ENCODE measurements around the gene CEL. TPM values are rescaled to one million over a fixed set of nuclear protein-coding genes. Genes with fewer than 3 reads are reported as not detected.
"Not testable (repeated sequence)": the region's sequence is repeated elsewhere in the genome, so short reads cannot be mapped to it uniquely, and the experiment has no call there.

Gene CEL
- polyA plus RNA-seq (ENCODE audit: insufficient read length in 3 of 3), result 1 to 10 TPM; 2.8 to 3.8 (median 3.2) TPM

DNA sequence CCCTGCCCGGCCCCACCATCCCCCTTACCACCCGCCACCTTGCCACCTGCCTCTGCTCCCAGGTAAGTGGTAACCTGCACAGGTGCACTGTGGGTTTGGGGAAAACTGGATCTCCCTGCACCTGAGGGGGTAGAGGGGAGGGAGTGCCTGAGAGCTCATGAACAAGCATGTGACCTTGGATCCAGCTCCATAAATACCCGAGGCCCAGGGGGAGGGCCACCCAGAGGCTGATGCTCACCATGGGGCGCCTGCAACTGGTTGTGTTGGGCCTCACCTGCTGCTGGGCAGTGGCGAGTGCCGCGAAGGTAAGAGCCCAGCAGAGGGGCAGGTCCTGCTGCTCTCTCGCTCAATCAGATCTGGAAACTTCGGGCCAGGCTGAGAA, at the start of gene CEL:
Gene CEL, plus strand, starts transcription at position 218 of the 382 bp plus-strand sequence. Its CDS starts 22 bp downstream, at position 240.
- not testable (repeated sequence) for DNase-seq (ENCODE audit: low read depth in 3 of 3, low spot score in 2 of 3)

DNA sequence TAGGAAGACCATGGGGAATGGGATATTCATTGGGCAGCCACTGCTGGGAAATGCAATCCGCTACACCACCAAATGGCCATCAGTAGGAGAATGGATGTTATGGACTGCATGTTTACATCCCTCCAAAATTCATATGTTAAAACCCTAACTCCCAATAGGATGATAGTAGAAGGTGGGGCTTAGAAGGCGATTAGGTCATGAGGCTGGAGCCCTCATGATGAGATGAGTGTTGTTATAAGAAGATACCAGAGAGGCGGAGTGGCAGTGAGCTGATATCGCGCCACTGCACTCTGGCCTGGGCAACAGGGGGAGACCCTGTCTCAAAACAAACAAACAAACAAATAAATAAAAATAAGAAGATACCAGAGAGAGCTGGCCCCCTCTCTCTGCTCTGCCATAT, 47.1 kb upstream of the CEL start:
- no peak for DNase-seq (ENCODE audit: low read depth in 3 of 3, low spot score in 2 of 3)

DNA sequence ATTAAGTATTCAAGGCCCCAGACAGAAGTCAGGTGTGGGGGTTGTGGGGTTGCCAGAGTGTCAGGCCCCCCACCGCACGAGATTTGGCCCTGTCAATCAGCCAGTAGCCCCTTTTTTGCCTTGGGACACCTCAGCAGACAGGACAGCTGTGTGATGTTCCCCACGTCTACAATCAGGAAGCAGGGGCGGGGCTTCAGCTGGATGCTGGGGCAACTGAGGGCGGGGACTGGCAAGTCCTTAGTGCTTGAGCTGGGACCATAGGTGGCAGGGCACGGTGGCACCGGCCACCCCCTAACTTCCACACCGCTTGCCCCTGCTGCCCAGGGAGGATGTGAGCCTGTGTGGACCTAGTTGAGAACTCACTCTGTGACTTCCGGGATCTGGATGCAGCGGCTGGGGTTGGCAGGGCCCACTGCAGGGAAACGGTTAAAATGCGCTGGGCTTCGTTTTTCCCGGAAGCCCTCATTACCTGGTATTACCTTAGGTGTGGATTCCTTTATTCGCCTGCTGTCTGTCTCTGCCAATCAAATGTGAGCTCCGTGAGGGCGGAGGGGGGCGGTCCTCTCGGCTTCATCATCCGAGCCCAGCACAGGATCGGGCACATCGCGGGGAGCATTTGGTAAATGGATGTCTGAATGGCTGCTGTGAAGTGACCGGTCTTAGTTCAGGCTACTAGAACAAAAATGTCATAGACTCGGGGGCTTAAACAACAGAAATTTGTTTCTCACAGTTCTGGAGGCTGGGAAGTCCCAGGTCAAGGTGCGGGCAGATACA, 38.5 kb upstream of the CEL start:
- no peak for DNase-seq (ENCODE audit: low read depth in 3 of 3, low spot score in 2 of 3)

DNA sequence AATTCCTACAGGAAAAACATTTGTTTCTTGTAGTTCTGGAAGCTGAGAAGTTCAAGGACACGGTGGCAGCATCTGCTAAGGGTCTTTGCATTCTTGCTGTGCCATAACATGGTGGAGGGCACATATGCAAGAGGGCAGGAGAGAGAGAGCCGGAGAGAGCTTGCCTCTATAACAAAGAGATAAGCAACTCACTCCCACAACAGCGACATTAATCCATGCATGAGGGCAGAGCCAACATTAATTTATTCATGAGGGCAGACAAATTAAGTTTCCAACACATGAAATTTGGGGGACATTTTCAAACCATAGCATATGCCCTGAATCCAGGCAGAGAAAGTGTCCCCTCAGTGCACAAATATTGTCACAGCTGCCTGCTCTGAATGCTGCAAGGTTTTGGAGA, 35.4 kb upstream of the CEL start:
- no peak for DNase-seq (ENCODE audit: low read depth in 3 of 3, low spot score in 2 of 3)

DNA sequence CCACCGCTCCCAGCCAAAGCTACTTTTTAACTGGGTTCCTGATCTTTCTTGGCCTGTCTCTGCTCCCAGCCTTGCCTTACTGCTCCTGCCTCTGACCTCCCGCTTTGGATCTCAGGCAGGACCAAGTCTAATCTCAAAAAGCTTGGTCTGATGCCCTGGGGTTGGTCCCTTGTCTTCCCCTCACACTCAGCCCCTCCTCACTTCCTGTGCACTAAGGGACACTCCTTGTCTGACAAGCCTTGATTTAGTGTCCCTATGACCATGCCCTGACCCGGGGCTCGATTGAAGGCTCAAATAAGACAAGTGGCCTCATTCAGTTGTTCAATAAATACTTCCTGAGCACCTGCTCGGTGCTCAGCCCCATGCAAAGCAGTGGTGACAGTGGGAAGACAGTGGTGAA, 34.6 kb upstream of the CEL start:
- no peak for DNase-seq (ENCODE audit: low read depth in 3 of 3, low spot score in 2 of 3)

DNA sequence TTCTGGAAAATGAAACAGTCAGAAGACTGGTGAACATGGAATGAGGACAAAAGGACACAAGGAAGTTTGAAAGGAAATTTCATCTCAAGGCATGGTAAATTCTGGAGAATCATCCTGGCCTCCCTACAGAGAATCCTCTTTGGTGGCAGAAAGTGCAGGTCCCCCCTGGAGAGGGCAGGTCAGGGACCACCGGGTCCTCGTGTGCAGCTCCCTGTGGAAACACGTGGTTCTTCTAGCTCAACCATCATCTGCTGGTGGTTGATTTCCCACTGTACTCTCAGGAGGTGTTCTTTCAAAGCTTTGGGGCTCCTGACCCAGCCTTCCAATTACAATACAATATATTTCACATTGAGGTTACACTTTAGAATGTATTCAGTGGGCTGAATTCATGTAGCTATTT, 33.6 kb upstream of the CEL start:
- no peak for DNase-seq (ENCODE audit: low read depth in 3 of 3, low spot score in 2 of 3)

DNA sequence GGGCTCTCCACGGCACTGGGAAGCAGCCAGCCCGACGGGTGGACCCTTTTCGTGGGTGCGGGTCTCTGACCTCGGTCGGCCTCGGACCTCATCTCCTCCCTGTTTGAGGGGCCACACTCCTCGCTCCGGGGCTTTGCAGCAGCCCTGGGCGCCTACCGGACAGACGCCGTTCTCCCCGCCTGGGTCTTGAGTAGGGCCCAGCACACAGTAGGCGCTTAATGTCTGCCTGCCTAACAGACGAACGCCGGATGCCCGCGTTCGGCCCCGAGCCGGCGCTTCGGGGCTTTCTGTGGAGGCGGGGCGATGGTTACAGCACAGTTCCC, 31.8 kb upstream of the CEL start:
- no peak for DNase-seq (ENCODE audit: low read depth in 3 of 3, low spot score in 2 of 3)

DNA sequence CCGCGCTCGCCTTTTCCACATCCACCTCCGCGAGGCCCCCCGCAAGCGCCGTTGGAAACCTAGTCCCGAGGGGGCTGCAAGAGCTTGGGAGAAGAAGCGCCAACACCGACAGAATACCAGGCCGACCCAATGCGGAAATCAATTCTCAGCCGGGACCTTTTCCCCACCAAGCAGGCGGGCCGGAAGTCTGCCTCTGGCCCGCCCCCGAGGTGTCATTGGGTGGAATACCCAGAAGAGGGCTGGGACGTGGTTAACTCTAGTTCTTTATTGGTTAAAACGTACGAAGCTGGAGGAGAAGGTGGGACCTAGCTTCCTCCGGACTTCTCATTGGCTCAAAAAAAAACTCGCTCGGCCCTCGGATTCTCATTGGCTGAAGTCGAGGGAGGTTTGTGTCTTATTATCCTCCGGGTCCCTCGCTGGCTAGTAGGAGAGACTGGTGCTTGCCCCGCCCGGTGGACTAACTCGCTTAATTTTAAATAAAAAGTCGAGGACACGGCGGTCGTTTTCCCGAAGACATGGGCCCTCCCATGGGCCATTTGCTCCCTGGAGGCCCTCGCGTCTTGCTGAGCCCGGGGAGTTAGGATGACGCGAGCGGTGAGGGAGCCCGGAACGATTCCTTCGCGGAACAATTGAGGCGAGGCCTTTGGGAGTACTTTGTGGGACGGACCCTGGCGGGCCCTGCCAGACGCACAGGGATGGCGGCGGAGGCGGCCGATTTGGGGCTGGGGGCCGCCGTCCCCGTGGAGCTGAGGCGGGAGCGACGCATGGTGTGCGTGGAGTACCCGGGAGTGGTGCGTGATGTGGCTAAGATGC, 31.3 kb upstream of the CEL start, which contains the start of gene GTF3C5:
Gene GTF3C5, plus strand, starts transcription at position 681 of the 813 bp plus-strand sequence. Its CDS starts 15 bp downstream, at position 696.
- peak; percentile 97 to 99 (median 98) for DNase-seq (ENCODE audit: low read depth in 3 of 3, low spot score in 2 of 3)

DNA sequence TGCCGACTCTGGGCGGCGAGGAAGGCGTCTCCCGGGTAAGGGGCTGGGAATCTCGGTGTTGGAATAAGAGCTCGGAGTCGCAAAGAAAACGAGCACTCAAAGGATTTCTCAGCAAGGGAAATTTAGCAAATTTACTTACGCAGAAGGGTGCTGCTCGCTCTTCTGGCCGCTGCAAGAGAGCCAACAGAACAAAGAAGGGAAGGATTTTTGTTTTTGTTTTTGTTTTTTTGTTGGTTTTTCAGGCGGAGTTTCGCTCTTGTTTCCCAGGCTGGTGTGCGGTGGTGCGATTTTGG, 30.7 kb upstream of the CEL start:
- no peak for DNase-seq (ENCODE audit: low read depth in 3 of 3, low spot score in 2 of 3)

DNA sequence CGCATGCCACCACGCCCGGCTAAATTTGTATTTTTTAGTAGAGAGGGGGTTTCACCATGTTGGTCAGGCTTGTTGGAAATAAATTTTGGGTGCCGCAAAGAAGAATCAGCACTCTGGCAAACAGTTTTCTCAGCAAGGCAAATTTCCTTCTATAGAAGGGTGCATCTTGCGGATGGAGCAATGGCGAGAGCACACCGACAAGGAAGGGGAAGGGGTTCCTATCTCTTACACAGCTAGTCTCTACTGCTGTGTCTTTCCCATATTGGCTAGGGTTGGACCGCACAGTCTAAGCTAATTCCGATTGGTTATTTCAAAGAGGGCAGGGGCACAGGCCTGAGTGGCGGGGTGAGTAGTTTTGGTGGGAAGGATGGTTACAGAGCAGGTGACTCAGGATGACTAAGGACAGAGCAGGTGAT, 30.3 kb upstream of the CEL start:
- DNase-seq (ENCODE audit: low read depth in 3 of 3, low spot score in 2 of 3), result no peak

DNA sequence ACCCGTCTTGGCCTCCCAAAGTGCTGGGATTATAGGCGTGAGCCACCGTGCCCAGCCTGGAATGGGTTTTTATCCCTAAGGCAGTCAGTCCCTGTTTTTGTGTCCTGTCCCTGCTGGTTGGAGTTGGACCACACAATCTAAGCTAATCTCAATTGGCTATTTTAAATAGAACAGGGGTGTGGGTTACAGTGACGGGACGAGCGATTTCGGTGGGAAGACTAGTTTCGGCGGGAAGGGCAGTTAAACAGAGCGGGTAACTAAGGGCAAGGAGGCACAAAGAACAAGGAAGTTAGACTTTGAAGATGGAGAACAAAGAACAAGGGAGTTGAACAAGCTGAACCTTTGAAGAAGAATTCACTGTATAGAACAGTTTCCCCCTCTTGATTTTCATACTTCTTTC, 29.6 kb upstream of the CEL start:
- DNase-seq (ENCODE audit: low read depth in 3 of 3, low spot score in 2 of 3), result no peak

DNA sequence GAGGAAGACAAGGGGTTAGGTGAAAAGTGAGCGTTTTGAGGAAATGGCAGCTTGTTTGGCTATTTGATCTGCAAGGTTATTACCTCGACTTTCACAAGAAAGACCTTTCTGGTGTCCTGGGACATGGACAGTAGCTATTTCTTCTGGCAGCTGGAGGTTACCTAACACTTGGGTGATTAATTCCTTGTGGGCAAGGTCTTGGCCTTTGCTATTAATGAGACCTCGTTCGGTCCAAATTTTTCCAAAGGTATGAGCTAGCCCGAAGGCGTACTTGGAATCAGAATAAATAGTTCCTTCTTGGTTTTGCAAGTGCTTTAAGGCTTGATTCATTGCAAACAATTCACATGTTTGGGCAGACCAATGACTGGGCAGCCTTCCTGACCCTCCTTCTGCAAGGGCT, 26.1 kb upstream of the CEL start:
- DNase-seq (ENCODE audit: low read depth in 3 of 3, low spot score in 2 of 3), result no peak

DNA sequence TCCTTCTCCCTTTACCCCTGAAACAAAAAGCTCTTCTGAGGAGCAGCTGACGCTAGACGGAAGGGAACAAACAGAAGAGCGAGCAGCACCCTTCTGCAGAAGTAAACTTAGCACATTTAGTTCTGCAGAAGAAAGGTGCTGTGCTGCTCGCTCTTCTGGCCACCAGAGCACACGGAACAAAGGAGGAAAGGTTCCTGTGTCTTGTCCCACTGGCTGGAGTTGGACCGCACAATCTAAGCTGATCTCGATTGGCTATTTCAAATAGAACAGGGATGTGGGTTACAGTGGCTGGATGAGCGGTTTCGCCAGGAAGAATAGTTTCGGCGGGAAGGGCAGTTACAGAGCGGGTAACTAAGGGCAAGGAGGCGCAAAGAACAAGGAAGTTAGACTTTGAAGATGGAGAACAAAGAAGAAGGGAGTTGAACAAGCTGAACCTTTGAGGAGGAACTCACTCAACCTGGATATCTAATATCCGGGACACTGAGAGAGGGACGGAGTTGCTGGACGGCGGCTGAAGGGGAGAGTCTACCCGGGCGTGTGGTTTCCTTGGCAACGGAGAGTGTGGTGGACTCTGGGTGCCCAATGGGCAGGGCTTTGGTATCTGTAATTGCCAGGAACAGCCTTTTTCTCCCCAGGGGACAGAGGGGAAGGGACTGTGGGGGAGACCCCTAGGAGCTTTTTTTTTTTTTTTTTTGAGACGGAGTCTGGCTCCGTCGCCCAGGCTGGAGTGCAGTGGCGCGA, 23.8 kb upstream of the CEL start:
- DNase-seq (ENCODE audit: low read depth in 3 of 3, low spot score in 2 of 3), result no peak

DNA sequence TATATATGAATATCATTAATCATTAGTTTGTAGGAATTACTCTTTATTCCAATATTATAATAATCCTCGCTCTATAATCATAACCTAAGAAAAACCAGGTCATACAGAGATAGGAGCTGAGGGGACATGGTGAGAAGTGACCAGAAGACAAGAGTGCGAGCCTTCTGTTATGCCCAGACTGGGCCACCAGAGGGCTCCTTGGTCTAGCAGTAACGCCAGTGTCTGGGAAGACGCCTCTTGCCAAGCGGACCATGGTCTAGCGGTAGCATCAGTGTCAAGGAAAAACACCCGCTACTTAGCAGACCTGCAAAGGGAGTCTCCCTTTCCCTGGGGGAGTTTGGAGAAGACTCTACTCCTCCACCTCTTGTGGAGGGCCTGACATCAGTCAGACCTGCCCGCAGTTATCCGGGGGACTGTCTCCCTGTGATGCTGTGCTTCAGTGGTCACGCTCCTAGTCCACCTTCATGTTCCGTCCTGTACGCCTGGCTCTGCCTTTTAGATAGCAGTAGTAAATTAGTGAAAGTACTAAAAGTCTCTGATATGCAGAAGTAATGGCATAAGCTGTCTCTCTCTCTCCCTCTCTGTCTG, 20.8 kb upstream of the CEL start:
- not testable (repeated sequence) for DNase-seq (ENCODE audit: low read depth in 3 of 3, low spot score in 2 of 3)

DNA sequence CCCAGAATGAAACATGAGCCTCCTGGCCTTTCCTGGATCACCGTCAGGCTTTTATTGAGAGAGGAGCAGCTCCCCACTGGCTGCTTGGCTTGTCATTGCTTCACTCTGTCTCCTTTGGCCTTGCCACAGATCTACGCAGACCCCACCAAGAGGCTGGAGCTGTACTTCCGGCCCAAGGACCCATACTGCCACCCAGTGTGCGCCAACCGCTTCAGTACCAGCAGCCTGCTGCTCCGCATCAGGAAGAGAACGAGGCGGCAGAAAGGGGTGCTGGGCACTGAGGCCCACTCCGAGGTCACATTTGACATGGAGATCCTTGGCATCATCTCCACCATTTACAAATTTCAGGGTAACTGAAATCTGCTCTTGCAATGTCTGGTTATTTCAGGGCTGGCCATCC, 19.8 kb upstream of the CEL start:
- no peak for DNase-seq (ENCODE audit: low read depth in 3 of 3, low spot score in 2 of 3)

DNA sequence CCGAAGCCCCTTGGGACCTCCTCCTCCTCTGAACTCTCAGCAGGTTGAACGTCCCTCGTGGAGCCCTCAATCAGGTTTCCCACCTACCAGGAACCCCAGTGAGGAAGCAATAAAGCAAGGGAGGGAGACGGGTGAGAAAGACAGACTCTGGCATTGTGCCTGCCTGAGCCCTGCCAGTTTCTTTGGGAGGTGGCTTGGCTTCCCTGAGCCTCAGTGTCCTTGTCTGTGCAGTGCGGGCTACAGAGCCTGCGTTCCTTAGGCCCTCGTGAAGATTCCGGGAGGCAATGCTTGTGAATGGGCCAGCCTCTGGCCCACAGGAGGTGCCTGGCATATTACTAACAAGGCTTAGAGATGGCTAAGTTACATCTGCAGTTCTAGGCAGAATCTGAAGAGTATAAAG, 19.1 kb upstream of the CEL start:
- no peak for DNase-seq (ENCODE audit: low read depth in 3 of 3, low spot score in 2 of 3)

DNA sequence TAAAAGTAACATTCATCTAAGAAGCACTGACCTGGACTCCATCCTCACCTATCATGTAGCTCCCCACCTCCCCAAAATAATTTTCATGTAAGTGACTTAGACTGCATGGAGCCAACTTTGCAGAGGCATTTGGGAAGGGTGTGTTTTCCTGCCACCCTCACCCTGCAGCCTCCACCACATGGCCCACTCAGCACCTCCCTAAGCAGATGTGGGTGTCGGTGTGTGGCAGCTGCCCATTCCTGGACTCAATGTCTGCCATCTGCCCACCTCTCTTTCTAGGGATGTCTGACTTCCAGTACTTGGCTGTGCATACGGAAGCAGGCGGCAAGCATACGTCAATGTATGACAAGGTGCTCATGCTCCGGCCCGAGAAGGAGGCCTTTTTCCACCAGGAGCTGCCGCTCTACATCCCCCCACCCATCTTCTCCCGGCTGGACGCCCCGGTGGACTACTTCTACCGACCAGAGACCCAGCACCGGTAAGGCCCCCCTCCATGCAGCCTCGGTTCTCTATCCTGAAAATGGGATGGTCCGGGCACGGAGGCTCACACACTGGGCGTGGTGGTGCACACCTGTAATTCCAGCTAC, 18.2 kb upstream of the CEL start:
- DNase-seq (ENCODE audit: low read depth in 3 of 3, low spot score in 2 of 3), result no peak

DNA sequence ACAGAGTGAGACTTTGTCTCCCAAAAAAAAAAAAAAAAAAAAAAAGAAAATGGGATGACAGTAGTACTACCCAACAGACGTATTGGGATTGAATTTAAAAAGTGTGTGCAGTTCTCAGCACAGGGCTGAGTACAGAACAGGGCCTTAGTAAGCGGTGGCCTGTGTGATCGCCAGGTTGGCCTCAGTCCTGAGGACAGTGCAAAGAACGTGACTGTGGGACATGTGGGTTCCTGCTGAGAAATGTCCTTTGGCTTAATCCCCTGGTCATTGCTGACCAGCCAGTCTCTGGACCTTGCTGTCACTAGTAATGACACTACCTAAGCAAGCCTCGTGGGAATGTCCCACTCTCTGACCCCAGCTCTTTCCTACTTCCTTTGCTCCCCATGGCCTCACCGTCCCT, 17.7 kb upstream of the CEL start:
- no peak for DNase-seq (ENCODE audit: low read depth in 3 of 3, low spot score in 2 of 3)

DNA sequence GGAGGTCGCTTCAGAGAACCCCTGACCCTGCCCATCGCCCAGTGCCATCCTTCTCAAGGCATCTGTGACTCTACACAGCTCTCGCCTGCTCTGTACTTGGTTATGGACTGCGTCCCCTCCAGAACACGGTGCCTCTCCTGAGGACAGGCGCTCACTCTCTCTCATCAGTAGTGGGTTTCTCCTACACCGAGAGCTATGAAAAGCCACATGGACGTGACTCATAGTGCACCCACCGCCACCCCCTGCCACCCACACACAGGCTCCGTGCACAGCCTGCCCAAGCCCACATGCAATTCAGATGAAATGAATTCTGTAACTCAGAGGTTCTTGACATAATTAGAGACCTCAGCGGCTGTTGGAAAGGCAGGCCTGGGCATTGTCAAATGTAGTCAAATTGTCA, 17.1 kb upstream of the CEL start:
- DNase-seq (ENCODE audit: low read depth in 3 of 3, low spot score in 2 of 3), result no peak

DNA sequence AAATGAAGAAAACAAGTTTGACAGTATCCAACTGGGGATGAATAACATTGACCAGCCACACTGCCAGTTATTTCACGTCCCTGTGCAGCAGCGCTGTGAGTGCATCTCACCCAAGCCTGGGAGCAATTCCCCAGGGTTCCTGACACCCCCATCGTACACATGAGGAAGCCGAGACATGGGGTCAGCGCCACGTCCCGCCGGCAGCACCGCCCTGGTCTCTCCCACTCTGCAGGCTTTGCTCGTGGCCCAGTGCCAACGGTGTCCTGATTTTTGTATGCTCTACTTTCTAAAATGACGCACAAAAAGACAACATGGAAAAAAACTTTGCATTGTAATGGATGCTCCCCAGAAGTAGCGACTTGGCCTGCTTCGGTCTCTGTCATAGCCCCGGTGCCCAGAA, 16.6 kb upstream of the CEL start:
- DNase-seq (ENCODE audit: low read depth in 3 of 3, low spot score in 2 of 3), result no peak
